HT1080 (cell line): ENCODE measurements around the gene BNIP5. TPM values are rescaled to one million over a fixed set of nuclear protein-coding genes. Genes with fewer than 3 reads are reported as not detected.

Experiments
- DNase-seq: peaks from one replicate; pipeline ENCODE4 v3.0.0-alpha.2; 2015; ENCODE audit warnings: low read depth
- total RNA-seq: library from RNA; depleted of rRNA; stranded (reverse); fragments of >200 nt; shearing (Covaris generic); gene quantifications from 2 replicates; pipeline ENCODE4 v1.2.3, GENCODE V29; 2014; rRNA removed

Gene BNIP5
- total RNA-seq, 1 experiment from 2014 or later: not detected

GRCh38 chr6:36269834-36270705 is 66.6 kb downstream of the BNIP5 start, which contains the start of gene PNPLA1:
Gene PNPLA1 (plus strand): TSS chr6:36270060. CDS start chr6:36270460, 400 bp downstream.
- DNase-seq: no peak

DNA sequence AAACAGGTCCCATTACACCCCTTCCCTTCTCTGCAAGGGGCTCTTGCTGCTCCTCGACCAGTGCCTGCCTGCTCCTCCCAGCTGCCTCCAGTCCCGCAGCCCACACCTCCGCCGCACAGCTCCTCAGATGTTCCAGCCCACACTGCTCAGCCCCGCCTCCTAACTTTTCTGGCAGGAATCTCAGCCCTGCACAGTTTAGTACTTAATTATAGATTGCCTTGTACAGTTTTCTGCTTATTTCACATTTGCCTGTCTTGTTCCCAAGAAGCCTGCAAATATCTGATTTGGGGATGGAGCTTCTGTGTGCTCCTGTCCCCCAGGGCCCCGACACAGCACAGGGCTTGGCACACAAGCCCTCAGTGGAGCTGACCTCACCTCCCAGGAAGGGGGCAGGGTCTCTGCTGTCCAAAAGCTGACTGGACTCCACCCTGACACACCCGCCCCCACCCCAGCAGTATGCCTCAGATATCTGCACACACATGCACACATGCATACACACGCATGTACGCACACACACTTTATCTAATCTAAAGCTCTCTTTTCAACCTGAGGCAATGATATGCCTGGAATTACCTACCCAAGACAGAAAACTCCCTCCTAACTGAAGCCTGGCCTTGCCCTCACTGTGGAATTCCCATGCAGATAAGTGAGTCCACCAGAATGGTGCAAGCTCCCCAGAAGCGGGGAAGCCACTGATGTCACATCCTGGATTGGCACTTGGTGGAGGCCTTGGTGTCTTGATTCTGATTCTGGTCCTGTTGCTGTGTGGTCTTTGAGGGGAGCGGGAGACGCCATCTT is 68.0 kb downstream of the BNIP5 start:
- no peak for DNase-seq

GRCh38 chr6:36267731-36268477 is 68.8 kb downstream of the BNIP5 start:
- no peak for DNase-seq

GRCh38 chr6:36266913-36267644 is 69.6 kb downstream of the BNIP5 start:
- no peak for DNase-seq

Other genes starting within 250 kb of the BNIP5 start
- 0.60 and 1.0 TPM in 2 replicates for gene MAPK13, start 206.4 kb downstream of the BNIP5 start, total RNA-seq
- 11.9 and 15.8 TPM in 2 replicates for gene BRPF3, start 140.1 kb downstream of the BNIP5 start, total RNA-seq
- gene PNPLA1, start 66.8 kb downstream of the BNIP5 start, total RNA-seq: 0.03 TPM in 1 of 2 replicates, not detected in the other
- not detected in 2 replicates for gene ETV7, start 50.8 kb upstream of the BNIP5 start, total RNA-seq
- gene PXT1, start 106.0 kb upstream of the BNIP5 start, total RNA-seq: not detected in 2 replicates
- gene KCTD20, start 106.1 kb upstream of the BNIP5 start, total RNA-seq: 26.0 and 29.9 TPM in 2 replicates
- gene STK38, start 210.6 kb upstream of the BNIP5 start, total RNA-seq: 8.3 and 9.1 TPM in 2 replicates